ENCODE results near the gene ANKK1.

ANKK1 gene

DNA sequence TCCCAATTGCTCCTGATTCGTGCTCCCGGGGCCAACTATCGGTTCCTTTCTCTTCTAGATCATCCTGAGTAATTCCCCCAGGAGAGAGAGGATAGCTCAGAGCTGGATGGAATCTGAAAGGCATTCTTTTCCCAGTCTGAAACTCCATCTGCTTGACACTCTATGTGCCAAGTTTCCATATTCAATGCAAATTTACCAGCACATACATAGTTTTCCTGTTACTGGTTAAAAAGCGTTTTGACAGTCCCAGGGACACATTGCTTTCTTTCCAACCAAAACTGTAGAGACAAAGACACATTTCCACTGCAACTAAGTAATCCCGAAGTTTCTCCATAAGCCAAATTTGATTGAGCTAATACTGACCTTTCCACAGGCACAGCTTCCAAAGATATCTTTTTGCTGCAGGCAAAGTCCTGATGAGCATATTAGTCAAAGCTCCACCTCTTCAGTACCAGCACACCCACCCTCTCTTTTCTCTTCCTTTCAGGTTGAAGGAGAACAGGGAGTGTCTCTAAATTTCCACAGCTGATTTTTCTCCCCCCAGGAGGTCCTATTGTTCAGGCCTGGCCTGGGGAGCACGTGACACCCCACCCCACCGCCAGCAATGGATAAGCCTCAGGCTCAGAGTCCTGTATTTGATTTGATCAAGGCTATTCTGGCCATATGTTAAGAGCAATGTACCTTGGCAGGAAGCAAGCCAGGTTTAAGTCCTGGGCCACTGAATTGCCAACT, 9.7 kb upstream of the ANKK1 start:
- no peaks in the 10 kb centered on the region for H3K27me3 ChIP-seq (ENCODE audit: insufficient read depth, insufficient read length)
- TF ChIP-seq SUZ12 (IDR thresholded peaks at IDR 0.05; ENCODE audit: extremely low read depth, insufficient read depth, insufficient read length) (no peak), YY1 (IDR thresholded peaks at IDR 0.05; ENCODE audit: insufficient read depth, insufficient read length) (no peak), ZNF274 (IDR thresholded peaks at IDR 0.05; ENCODE audit: low read depth, low read length) (no peak)
- no peaks in the 10 kb centered on the region for H3K9me3 ChIP-seq (ENCODE audit: insufficient read depth, low read length)
- no peak overlapping the region for H3K9ac ChIP-seq (ENCODE audit: insufficient read length, low read depth)
- no peak for DNase-seq (ENCODE audit: low read depth, low spot score)
- no peaks in the 10 kb centered on the region for H3K4me1 ChIP-seq (ENCODE audit: insufficient read depth, insufficient read length)
- H3K36me3 ChIP-seq (ENCODE audit: insufficient read depth, insufficient read length, low read length) = no peaks in the 10 kb centered on the region
- no peak overlapping the region for H3K4me3 ChIP-seq (ENCODE audit: insufficient read length, low read depth)

DNA sequence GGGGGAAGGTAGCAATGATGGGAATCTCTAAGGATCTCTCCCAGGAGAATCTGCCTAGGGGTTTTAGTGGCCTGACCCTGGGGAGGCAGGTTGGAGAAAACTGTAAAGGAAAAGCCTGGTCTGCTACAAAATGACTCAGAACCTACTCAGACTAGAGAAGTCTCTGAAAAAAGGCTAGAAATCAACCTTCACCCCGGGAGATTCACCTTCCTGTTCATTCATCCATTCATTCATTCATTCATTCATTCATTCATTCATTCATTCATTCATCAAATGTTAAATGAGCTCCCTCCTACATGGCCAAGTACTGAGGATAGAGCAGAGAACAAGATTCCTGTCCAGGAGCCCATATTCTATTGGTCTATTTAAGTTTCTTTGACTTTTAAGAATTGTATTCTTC, 8.9 kb upstream of the ANKK1 start:
- no peaks in the 10 kb centered on the region for H3K9me3 ChIP-seq (ENCODE audit: insufficient read depth, low read length)
- TF ChIP-seq SUZ12 (IDR thresholded peaks at IDR 0.05; ENCODE audit: extremely low read depth, insufficient read depth, insufficient read length) = no peak
- TF ChIP-seq YY1 (IDR thresholded peaks at IDR 0.05; ENCODE audit: insufficient read depth, insufficient read length) = no peak
- TF ChIP-seq ZNF274 (IDR thresholded peaks at IDR 0.05; ENCODE audit: low read depth, low read length) = no peak
- no peak for DNase-seq (ENCODE audit: low read depth, low spot score)
- no peaks in the 10 kb centered on the region for H3K4me1 ChIP-seq (ENCODE audit: insufficient read depth, insufficient read length)
- H3K36me3 ChIP-seq (ENCODE audit: insufficient read depth, insufficient read length, low read length) = no peaks in the 10 kb centered on the region
- H3K4me3 ChIP-seq (ENCODE audit: insufficient read length, low read depth) = no peak overlapping the region
- H3K27me3 ChIP-seq (ENCODE audit: insufficient read depth, insufficient read length) = no peaks in the 10 kb centered on the region
- H3K9ac ChIP-seq (ENCODE audit: insufficient read length, low read depth) = no peak overlapping the region

DNA sequence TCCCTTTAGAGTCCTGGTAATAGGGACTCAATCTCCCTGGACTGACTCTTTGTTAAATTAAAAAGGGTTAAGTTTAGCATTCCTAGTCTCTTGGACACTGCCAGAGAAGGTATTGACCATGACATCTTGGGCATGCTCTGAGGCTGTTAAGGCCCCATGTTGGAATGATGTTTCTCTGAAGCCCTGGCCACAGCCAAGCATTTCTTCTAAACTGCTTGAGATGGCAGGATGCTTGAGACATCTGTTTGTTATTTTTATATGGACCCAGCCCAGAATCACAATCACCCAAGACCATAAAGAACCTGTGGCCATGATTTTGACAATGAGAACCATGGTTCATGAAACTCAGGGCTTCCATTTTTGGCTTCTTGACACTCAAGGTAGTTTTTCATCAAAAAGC, 5.5 kb upstream of the ANKK1 start:
- no peaks in the 10 kb centered on the region for H3K27me3 ChIP-seq (ENCODE audit: insufficient read depth, insufficient read length)
- H3K36me3 ChIP-seq (ENCODE audit: insufficient read depth, insufficient read length, low read length) = no peaks in the 10 kb centered on the region
- no peak for DNase-seq (ENCODE audit: low read depth, low spot score)
- H3K9me3 ChIP-seq (ENCODE audit: insufficient read depth, low read length) = no peaks in the 10 kb centered on the region
- H3K9ac ChIP-seq (ENCODE audit: insufficient read length, low read depth) = no peak overlapping the region
- peaks cover 5% of the 10 kb centered on the region for H3K4me1 ChIP-seq (ENCODE audit: insufficient read depth, insufficient read length)
- TF ChIP-seq SUZ12 (IDR thresholded peaks at IDR 0.05; ENCODE audit: extremely low read depth, insufficient read depth, insufficient read length) (no peak), YY1 (IDR thresholded peaks at IDR 0.05; ENCODE audit: insufficient read depth, insufficient read length) (no peak), ZNF274 (IDR thresholded peaks at IDR 0.05; ENCODE audit: low read depth, low read length) (no peak)
- H3K4me3 ChIP-seq (ENCODE audit: insufficient read length, low read depth) = no peak overlapping the region

DNA sequence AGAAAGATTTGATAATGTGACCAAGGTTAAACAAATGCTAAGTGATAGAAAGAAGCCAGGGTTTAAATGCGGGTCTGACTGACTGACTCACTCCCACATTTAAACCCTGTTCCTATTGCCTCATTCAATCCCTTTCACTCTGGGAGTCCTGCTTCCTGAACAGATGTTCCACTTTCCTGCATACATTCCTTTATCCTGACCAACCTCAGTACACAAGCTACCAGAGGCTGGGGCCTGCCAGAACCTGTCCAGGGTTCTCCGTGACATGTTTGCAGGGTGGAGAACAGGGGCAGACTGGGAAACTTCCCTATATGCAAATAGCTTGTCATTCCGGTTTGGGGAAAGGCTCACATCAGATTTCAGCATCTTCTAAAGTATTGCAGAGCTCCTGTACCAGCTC, 3.0 kb upstream of the ANKK1 start:
- no peak overlapping the region for H3K9ac ChIP-seq (ENCODE audit: insufficient read length, low read depth)
- no peak overlapping the region for H3K4me3 ChIP-seq (ENCODE audit: insufficient read length, low read depth)
- H3K9me3 ChIP-seq (ENCODE audit: insufficient read depth, low read length) = no peaks in the 10 kb centered on the region
- no peak for DNase-seq (ENCODE audit: low read depth, low spot score)
- no peaks in the 10 kb centered on the region for H3K36me3 ChIP-seq (ENCODE audit: insufficient read depth, insufficient read length, low read length)
- H3K4me1 ChIP-seq (ENCODE audit: insufficient read depth, insufficient read length) = peaks cover 7% of the 10 kb centered on the region
- TF ChIP-seq SUZ12 (IDR thresholded peaks at IDR 0.05; ENCODE audit: extremely low read depth, insufficient read depth, insufficient read length) (no peak), ZNF274 (IDR thresholded peaks at IDR 0.05; ENCODE audit: low read depth, low read length) (no peak), YY1 (IDR thresholded peaks at IDR 0.05; ENCODE audit: insufficient read depth, insufficient read length) (no peak)
- H3K27me3 ChIP-seq (ENCODE audit: insufficient read depth, insufficient read length) = peaks cover 3% of the 10 kb centered on the region

DNA sequence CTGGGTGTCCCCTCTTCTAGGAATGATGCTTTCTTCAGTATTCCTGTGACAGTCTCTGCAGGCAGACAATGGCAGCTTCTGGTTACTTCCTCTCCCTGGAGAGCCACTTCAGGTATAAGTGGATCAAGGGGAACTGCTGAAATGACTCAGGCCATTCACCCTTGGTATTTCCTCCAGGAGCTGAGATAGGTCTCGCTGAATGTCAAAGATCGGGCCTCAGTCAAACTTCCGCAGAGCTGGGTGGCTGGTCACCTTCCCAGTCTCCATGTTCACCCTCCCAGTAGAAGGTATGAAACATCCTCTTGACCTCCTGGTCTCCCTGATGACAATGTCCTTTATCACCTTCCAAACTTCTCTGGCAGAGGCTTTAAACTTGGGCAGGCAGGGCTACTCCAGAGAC, 1.8 kb upstream of the ANKK1 start:
- H3K9ac ChIP-seq (ENCODE audit: insufficient read length, low read depth) = no peak overlapping the region
- no peaks in the 10 kb centered on the region for H3K36me3 ChIP-seq (ENCODE audit: insufficient read depth, insufficient read length, low read length)
- peaks cover 3% of the 10 kb centered on the region for H3K27me3 ChIP-seq (ENCODE audit: insufficient read depth, insufficient read length)
- no peak overlapping the region for H3K4me3 ChIP-seq (ENCODE audit: insufficient read length, low read depth)
- no peak for DNase-seq (ENCODE audit: low read depth, low spot score)
- TF ChIP-seq ZNF274 (IDR thresholded peaks at IDR 0.05; ENCODE audit: low read depth, low read length) (no peak), SUZ12 (IDR thresholded peaks at IDR 0.05; ENCODE audit: extremely low read depth, insufficient read depth, insufficient read length) (no peak), YY1 (IDR thresholded peaks at IDR 0.05; ENCODE audit: insufficient read depth, insufficient read length) (no peak)
- peaks cover 7% of the 10 kb centered on the region for H3K4me1 ChIP-seq (ENCODE audit: insufficient read depth, insufficient read length)
- no peaks in the 10 kb centered on the region for H3K9me3 ChIP-seq (ENCODE audit: insufficient read depth, low read length)

DNA sequence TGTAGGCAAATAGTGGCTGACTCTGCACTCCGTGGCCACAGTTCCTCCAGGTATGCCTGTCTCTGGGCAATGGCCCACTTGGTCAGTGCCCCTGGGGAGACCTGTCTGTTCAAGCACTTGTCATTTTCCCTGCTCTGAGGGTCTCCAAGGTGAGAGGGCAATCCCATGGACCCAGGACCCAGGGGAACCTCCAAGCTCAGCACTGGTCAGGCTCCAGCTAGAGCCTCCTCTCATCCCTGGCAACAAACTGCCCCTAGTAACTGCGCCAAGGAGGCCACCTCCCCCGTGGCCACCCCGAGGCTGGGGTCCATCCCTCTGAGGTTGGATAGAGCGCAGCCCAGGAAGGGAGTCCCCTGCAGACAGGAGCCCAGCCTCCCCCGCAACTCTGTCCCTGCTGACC, 713 bp upstream of the ANKK1 start:
- Histone ChIP-seq H3K27me3 (ENCODE audit: insufficient read depth, insufficient read length) (peaks cover 3% of the 10 kb centered on the region), H3K4me3 (ENCODE audit: insufficient read length, low read depth) (no peak overlapping the region), H3K36me3 (ENCODE audit: insufficient read depth, insufficient read length, low read length) (no peaks in the 10 kb centered on the region), H3K9ac (ENCODE audit: insufficient read length, low read depth) (peak overlapping the region; percentile 5), H3K4me1 (ENCODE audit: insufficient read depth, insufficient read length) (peaks cover 7% of the 10 kb centered on the region), H3K9me3 (ENCODE audit: insufficient read depth, low read length) (no peaks in the 10 kb centered on the region)
- TF ChIP-seq SUZ12 (IDR thresholded peaks at IDR 0.05; ENCODE audit: extremely low read depth, insufficient read depth, insufficient read length) (no peak), YY1 (IDR thresholded peaks at IDR 0.05; ENCODE audit: insufficient read depth, insufficient read length) (no peak), ZNF274 (IDR thresholded peaks at IDR 0.05; ENCODE audit: low read depth, low read length) (no peak)
- DNase-seq (ENCODE audit: low read depth, low spot score) = no peak

DNA sequence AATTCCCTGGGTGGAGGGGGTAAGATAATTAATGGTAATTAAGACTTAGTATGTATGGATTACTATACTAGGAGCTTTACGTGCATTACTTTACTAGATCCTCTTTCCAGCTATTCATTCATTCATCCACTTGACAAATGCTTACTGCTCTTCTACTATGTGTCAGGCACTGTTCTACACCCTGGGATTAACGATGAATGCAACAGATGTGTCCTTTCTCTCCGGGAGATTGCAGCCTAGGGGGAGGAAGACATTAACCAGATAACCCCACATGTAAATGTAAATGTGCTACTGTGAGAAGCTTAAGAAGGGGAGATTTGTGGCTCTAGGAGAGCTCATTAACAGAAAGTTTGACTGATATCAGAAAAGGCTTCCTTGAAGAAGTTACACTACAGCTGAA, 1.7 kb downstream of the ANKK1 start:
- peak; percentile 35 for DNase-seq (ENCODE audit: low read depth, low spot score)
- no peak for TF ChIP-seq SUZ12 (IDR thresholded peaks at IDR 0.05; ENCODE audit: extremely low read depth, insufficient read depth, insufficient read length)
- no peak for TF ChIP-seq ZNF274 (IDR thresholded peaks at IDR 0.05; ENCODE audit: low read depth, low read length)
- no peak for TF ChIP-seq YY1 (IDR thresholded peaks at IDR 0.05; ENCODE audit: insufficient read depth, insufficient read length)
- Histone ChIP-seq H3K27me3 (ENCODE audit: insufficient read depth, insufficient read length) (peaks cover 3% of the 10 kb centered on the region), H3K9ac (ENCODE audit: insufficient read length, low read depth) (no peak overlapping the region), H3K9me3 (ENCODE audit: insufficient read depth, low read length) (no peaks in the 10 kb centered on the region), H3K4me1 (ENCODE audit: insufficient read depth, insufficient read length) (peaks cover 7% of the 10 kb centered on the region), H3K36me3 (ENCODE audit: insufficient read depth, insufficient read length, low read length) (no peaks in the 10 kb centered on the region), H3K4me3 (ENCODE audit: insufficient read length, low read depth) (no peak overlapping the region)
